Activated T-helper 17 cell treated with anti-CD3 and anti-CD28 coated beads, Interleukin-2, amount 50 U/mL, for 72 hours (primary cell): ENCODE data around the gene RGR. TPM values are rescaled to one million over a fixed set of nuclear protein-coding genes. Genes with fewer than 3 reads are reported as not detected.

Source experiments
- ATAC-seq: fragments of 150-1000 bp; cut with Tn5 transposase; replicated peaks from 2 replicates; pipeline ENCODE4 v1.10.0; 2021; ENCODE audit warnings: mild to moderate bottlenecking, moderate library complexity
- H3K27ac Mint-ChIP-seq: one replicate; pipeline ENCODE4 v1.8.0; 2022; ENCODE audit warnings: mixed read lengths
- H3K27me3 Mint-ChIP-seq: one replicate; pipeline ENCODE4 v1.8.0; 2022; ENCODE audit warnings: mixed read lengths
- H3K36me3 Mint-ChIP-seq: one replicate; pipeline ENCODE4 v1.8.0; 2022; ENCODE audit warnings: low read depth, mild to moderate bottlenecking, mixed read lengths
- H3K4me1 Mint-ChIP-seq: one replicate; pipeline ENCODE4 v1.8.0; 2022; ENCODE audit warnings: mixed read lengths
- H3K4me3 Mint-ChIP-seq: one replicate; pipeline ENCODE4 v1.8.0; 2022; ENCODE audit warnings: mild to moderate bottlenecking, mixed read lengths
- H3K9me3 Mint-ChIP-seq: one replicate; pipeline ENCODE4 v1.8.0; 2022; ENCODE audit warnings: mixed read lengths
- total RNA-seq, 2 donors: library from RNA; stranded (reverse); gene quantifications; one replicate each; pipeline ENCODE4 v1.2.3, GENCODE V29; 2022

The RGR gene
- total RNA-seq, 2 donors from 2014 or later, result not detected

DNA sequence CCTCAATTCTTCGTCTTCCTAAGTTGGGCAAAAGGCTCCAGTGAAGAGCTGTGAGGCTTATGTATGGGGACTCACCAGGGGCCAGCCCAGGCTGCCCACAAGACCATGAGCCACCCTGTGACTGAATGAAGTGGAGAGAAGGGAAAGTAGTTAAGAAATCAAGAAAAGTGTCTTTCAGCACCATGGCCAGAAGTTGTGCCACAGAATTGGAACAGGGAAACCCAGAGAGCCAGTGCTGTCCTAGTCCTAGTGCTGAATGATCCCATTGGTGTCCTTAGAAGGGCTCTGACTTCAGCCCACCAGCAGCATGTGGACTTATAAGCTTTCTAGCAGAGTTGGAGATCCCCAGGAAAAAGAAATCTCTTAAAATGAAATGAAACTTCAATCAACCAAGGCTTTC, 46.5 kb downstream of the RGR start:
- no peak for ATAC-seq
- Mint-ChIP-seq H3K4me3 (no peak overlapping the region), H3K36me3 (no peaks in the 10 kb centered on the region), H3K27ac (no peak overlapping the region), H3K9me3 (no peaks in the 10 kb centered on the region), H3K4me1 (peaks cover 16% of the 10 kb centered on the region), H3K27me3 (peaks cover 8% of the 10 kb centered on the region)

DNA sequence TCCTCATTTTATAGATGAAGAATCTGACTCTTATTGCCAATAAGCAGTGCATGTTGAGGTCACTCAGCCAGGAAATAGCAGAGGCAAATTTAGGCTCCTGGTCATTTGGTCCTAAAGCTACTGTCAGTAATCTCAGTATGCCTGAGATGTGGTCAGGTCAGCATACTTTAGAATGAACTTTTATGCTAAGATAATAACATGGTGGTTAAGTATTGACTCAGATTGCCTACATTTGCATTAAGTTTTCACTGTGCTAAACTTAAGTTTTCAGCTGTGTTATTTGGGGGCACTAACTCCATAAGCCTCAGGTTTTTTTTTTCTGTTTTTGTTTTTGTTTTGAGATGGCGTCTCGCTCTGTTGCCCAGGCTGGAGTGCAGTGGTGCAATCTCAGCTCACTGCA, 47.6 kb downstream of the RGR start:
- ATAC-seq, result no peak
- H3K36me3 Mint-ChIP-seq, result no peaks in the 10 kb centered on the region

DNA sequence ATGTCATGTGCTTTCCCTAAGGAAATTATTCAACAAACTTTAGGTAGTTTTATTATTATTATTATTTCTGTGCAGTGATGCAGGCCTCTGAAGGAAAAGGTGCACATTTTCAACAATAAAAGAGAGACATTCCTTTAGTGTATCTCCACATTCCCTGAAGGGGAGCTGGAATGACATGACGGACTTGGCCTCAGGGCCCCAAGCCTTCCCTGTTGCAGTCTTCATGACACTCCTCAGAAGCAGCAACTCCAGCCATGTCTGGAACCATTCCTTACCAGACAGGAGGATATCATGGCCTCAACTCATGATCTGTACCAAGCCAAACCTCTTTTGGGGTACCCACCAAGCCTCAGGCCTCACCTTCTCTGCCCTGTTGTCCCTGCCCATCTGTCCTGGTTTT, 48.3 kb downstream of the RGR start:
- H3K27me3 Mint-ChIP-seq, result peaks cover 4% of the 10 kb centered on the region
- no peaks in the 10 kb centered on the region for H3K9me3 Mint-ChIP-seq
- H3K27ac Mint-ChIP-seq, result no peak overlapping the region
- ATAC-seq, result no peak
- H3K4me3 Mint-ChIP-seq, result no peak overlapping the region
- no peaks in the 10 kb centered on the region for H3K36me3 Mint-ChIP-seq
- H3K4me1 Mint-ChIP-seq, result peaks cover 16% of the 10 kb centered on the region

More for the DNA sequence above, 47.6 kb downstream of the RGR start:
- peaks cover 7% of the 10 kb centered on the region for H3K27me3 Mint-ChIP-seq
- no peak overlapping the region for H3K4me3 Mint-ChIP-seq
- H3K4me1 Mint-ChIP-seq, result peaks cover 16% of the 10 kb centered on the region
- no peaks in the 10 kb centered on the region for H3K9me3 Mint-ChIP-seq
- no peak overlapping the region for H3K27ac Mint-ChIP-seq

DNA sequence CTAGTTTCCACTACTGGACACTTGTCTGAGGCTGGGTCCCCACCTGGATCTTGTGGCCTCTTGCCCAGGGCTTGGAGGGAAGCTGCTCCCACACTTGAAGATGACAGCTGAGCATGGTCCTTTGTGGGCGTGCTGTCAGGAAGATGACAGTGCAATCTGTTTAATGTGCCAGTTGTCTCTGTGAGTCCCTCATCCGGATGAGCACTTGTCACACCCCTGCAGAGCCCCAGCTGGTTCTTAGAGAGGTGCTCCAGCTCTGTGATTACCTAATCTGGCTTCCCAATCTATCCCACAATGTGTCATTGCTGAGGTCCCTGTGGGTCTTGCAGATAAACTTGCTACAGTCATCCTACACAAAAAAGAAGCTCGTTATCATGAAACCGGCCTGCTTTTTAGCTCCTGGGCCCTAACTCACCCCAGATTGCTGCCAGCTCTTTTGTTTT, 48.7 kb downstream of the RGR start:
- Mint-ChIP-seq H3K4me3 (no peak overlapping the region), H3K27ac (peak overlapping the region; percentile 69), H3K9me3 (no peaks in the 10 kb centered on the region), H3K4me1 (peaks cover 16% of the 10 kb centered on the region), H3K36me3 (no peaks in the 10 kb centered on the region), H3K27me3 (peaks cover 7% of the 10 kb centered on the region)
- ATAC-seq, result peak; percentile 86

DNA sequence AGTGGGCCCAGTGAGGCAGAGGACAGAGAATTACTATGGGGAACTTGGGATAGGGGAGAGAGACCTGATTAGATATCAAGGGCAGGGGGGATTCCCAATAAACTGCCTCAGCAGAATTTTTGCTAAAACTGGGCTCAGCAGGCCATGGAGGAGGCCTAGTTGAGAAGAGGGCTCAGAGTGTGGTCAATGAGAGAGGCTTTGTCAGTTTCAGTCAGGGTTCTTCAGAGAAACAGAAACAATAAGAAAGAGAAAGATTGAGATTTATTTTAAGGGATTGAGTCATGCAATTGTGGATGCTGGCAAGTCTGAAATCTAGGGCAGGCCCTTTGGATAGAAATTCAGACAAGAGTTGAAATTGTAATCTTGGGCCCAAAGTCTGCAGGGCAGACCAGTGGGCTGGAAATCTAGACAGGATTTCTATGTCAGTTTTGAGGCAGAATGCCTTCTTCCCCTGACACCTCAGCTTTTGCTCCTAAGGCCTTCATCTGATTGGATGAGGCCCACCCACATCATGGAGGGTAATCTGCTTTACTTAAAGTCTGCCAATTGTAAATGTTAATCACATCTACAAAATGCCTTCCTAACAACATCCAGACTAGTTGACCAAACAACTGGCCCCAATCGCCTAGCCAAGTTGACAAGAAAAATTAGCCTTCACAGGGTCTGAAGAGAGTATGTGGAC, 50.1 kb downstream of the RGR start:
- Mint-ChIP-seq H3K9me3 (no peaks in the 10 kb centered on the region), H3K4me3 (peak overlapping the region; percentile 2), H3K27ac (peak overlapping the region; percentile 69), H3K27me3 (peaks cover 7% of the 10 kb centered on the region), H3K36me3 (no peaks in the 10 kb centered on the region), H3K4me1 (peaks cover 16% of the 10 kb centered on the region)
- peak; percentile 76 for ATAC-seq

DNA sequence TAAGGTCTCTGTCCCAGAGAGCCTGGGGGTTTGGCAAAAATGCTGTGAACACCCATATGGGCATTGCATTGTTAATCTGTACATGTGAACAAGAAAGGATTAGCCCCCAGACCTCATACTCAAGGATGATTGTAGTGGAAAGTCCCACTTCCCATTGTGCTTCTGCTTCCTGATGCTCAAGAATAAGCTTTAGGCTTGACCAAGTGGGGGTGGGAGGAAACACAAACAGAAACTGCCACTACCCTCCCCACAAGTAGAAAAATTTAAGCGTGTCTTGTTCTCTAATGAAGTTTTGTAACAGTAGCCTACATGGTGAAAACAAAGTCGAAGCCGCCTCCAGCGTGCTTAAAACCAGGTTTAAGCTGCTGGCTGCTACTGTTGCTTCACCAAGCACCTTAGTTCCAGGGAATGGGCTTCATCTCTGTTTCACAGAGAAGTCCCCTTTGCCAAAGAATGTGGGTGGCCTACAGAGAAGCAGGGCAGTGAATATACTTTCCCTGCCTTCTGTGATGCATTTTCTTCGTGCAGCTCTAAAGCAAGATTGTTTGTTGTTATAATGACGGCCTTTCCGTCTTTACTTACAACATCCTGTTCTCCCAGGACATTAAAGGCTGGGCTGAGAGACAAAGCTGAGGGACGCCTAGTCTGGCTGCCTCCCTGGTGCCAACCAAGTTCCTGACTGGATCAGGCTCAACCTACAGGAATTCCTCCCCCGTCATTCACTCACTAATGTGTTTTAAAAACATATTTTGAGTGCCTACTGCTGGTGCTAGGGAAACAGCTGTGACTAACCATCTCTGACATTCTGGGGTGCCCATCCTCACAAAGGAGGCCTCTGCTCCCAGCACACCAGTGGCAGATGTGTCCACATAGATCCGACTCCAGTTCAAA, 51.5 kb downstream of the RGR start:
- no peak for ATAC-seq
- no peak overlapping the region for H3K4me3 Mint-ChIP-seq
- H3K9me3 Mint-ChIP-seq, result no peaks in the 10 kb centered on the region
- peaks cover 7% of the 10 kb centered on the region for H3K27me3 Mint-ChIP-seq
- no peaks in the 10 kb centered on the region for H3K36me3 Mint-ChIP-seq
- peaks cover 16% of the 10 kb centered on the region for H3K4me1 Mint-ChIP-seq
- no peak overlapping the region for H3K27ac Mint-ChIP-seq

DNA sequence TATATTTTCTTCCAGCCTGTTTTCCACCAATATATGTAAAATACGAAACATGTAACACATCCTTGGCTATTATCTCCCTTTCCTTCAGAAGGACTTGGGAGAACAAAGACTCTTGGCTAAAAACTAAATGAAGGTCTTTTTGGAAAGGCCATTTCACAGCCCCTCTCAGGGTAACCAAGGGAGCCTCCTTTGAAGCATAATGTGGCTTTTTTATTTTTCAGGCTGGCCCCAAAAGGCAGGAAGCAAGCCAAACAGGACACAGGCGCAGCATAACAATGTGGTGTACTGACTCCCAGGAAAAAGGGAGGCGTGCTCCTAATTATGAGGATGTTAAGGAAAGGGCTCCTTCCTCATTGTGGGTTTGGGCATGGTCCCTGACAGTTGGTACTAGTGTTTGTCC, 53.2 kb downstream of the RGR start:
- Mint-ChIP-seq H3K27ac (no peak overlapping the region), H3K36me3 (no peaks in the 10 kb centered on the region), H3K27me3 (peaks cover 7% of the 10 kb centered on the region), H3K4me3 (no peak overlapping the region), H3K4me1 (peaks cover 16% of the 10 kb centered on the region), H3K9me3 (no peaks in the 10 kb centered on the region)
- no peak for ATAC-seq

DNA sequence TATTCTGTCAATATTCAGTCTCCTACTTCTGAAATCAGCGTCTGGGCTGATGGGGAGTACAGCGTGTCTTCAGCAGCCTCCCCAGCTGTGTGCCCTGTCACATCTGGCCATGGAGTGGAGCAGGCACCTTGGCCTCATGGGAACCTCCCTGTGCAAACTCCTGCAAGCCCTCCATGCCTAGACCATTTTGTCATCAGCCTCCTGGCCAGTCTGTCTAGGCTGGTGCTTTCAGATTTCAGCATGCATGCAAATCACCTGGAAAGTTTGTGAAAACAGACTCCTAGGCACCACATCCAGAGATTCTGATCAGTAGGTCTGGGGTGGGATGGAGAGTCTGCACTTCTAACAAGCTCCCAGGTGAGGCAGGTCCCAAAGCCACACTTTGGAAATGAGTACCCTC, 57.4 kb downstream of the RGR start:
- Mint-ChIP-seq H3K27ac (no peak overlapping the region), H3K9me3 (no peaks in the 10 kb centered on the region), H3K36me3 (no peaks in the 10 kb centered on the region), H3K4me1 (peaks cover 9% of the 10 kb centered on the region), H3K4me3 (no peak overlapping the region), H3K27me3 (peaks cover 7% of the 10 kb centered on the region)
- no peak for ATAC-seq

DNA sequence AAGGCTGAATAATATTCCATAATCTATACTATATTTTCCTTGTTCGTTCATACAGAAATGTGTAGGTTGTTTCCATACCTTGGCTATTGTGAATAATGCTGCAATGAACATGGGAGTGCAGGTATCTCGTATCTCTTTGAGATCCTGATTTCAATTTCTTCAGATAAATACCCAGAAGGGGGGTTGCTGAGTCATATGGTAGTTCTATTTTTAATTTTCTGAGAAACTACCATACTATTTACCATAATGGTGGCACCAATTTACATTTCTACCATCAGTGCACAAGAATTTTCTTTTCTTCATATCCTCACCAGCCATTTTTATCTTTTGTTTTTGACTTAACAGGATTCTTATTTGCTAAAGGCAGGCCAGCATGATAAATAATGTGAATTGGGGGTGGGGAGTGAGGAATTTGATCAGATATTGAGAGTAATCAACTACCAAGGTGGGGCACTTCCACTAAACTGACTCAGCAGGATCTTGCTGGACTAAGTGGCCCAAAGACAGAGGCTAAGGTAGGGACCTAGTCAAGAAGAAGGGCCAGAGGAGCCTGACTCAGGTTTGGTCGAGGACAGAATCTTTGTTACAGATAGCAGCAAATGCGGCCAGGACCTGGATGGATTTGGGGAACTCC, 62.0 kb downstream of the RGR start:
- peaks cover 21% of the 10 kb centered on the region for H3K4me1 Mint-ChIP-seq
- peak overlapping the region; percentile 58 for H3K4me3 Mint-ChIP-seq
- H3K27me3 Mint-ChIP-seq, result no peaks in the 10 kb centered on the region
- H3K27ac Mint-ChIP-seq, result peak overlapping the region; percentile 85
- peak; percentile 37 for ATAC-seq
- H3K9me3 Mint-ChIP-seq, result no peaks in the 10 kb centered on the region
- H3K36me3 Mint-ChIP-seq, result no peaks in the 10 kb centered on the region

DNA sequence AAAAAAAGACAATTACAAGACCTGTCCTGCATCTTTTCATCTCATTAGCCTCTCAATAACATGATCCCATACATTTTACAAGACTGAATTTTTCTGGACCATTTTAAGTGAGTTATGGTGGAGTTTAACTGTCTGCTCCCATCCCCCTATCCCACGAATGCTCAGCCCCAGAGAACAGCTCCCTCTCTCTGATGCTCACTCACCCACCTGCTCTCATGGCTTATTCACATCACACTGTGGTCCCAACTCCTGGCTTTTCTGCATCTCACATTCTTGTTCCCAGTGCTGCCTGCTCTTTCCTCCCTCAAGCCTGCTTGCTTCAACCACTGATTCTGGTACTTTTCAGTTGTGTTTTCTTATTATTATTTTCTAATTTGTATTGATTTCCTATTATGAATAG, 63.2 kb downstream of the RGR start:
- no peaks in the 10 kb centered on the region for H3K9me3 Mint-ChIP-seq
- no peaks in the 10 kb centered on the region for H3K36me3 Mint-ChIP-seq
- no peak for ATAC-seq
- H3K4me3 Mint-ChIP-seq, result peak overlapping the region; percentile 58
- H3K27ac Mint-ChIP-seq, result peak overlapping the region; percentile 49
- peaks cover 21% of the 10 kb centered on the region for H3K4me1 Mint-ChIP-seq
- no peaks in the 10 kb centered on the region for H3K27me3 Mint-ChIP-seq

DNA sequence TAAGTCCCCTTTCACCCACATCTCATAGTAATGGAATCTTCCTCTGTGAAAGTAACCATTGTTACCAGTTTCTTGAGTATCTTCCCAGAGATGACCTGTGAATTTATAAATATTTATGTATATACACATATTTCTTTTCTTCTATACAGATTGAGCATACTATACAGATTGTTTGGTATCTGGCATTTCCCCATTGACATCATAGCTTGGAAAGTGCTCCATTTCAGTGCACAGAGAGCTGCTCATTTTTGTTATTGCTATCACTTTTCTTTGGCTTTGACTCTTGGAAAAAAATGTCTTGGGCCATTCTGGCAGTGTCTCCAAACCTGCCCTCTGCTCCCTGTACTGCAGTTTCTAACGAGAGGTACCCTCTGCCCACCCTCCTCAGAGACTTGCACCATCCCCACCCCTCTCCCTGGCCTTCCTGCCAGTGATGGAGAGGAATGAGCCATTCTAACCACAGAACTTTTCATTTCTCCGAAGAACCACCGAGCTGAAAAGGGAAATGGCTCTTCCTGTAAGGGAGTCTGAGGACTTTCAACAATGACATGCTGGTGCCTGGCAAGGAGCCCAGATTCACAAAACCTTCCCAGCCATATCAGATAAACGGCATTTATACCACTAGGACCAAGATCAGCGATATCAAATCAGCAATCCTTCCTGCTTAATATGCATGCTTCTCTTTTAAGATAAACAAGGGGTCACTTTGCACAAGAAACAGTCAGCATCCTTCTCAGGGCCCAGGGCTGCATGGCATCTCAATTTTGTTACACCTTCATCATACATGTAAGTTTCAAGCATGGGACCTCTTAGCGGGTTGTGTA, 63.8 kb downstream of the RGR start:
- Mint-ChIP-seq H3K9me3 (no peaks in the 10 kb centered on the region), H3K27ac (peak overlapping the region; percentile 49), H3K27me3 (no peaks in the 10 kb centered on the region), H3K4me3 (peak overlapping the region; percentile 58), H3K36me3 (no peaks in the 10 kb centered on the region), H3K4me1 (peaks cover 21% of the 10 kb centered on the region)
- peak; percentile 77 for ATAC-seq
